COLO668 (cell line): ENCODE results near the gene IL6R.
A peak's percentile ranks its signal among the peaks of the same experiment; 100 is the strongest.

Source experiments
- DNase-seq: peaks from one replicate; lab custom pipeline; 2025; ENCODE audit not compliant: unreplicated experiment; lab: John Stamatoyannopoulos, UW

The IL6R gene

GRCh38 chr1:154423988-154424326, 18.8 kb downstream of the IL6R start:
- DNase-seq: no peak

DNA sequence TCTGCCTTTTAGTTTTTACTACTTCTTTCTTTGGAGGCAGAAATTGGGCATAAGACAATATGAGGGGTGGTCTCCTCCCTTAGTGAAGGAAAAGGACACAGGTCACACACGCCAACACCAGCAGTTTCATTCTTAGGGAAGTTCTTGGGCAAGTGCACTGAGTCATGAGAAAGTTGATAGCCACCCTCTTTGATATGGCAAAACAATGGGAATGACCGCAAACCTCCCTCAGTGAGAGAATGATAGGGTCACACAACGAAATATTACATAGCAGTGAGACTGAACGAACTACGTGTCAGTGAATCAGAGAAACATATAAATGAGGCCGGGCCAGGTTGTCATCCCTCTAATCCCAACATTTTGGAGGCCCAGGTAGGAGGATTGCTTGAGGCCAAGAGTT, 20.0 kb downstream of the IL6R start:
- no peak for DNase-seq

DNA sequence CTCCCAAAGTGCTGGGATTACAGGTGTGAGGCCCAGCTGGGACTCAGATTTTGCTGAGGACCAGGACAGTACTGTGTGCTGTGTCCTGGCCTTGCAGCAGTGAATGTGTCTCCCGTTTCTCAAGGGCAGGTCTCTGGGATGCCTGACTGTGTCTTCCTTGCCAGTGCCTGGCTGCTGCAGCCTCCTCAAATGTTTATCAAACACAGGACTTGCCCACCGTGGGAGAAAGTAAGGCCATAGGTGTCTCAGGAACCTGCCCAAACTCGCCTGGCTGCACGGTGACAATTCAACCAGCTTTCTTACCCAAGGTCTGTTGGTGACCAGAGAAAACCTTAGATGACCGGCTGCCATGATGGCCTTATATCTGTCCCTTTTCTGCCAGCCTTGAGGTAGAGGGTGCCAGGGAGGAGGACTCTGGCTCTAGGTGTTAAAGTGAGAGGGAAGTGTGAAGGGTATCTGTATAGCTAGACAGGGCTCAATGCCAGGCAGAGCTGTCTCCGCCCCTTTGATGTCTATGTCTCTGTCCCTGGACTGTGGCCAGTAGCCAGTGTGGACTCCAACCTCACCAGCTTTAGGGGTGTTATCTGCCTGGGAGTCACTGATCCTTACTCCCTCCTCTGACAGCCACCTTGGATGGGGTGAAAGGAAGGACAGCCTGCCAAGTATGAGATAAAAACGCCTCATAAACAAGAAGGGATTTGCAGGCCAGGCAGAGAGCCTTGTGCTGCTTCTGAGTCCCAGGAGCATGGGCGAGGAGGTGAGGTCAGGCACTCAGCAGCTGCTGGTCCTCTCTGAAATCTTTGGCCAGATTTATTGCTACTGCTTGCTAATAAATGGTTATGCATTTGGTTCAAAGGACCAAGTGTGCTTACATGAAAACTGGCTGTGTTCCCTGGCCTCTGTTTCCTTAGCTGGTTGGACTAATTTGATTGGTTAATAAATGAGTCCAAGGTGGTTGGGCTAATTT, 22.3 kb downstream of the IL6R start:
- DNase-seq: no peak

DNA sequence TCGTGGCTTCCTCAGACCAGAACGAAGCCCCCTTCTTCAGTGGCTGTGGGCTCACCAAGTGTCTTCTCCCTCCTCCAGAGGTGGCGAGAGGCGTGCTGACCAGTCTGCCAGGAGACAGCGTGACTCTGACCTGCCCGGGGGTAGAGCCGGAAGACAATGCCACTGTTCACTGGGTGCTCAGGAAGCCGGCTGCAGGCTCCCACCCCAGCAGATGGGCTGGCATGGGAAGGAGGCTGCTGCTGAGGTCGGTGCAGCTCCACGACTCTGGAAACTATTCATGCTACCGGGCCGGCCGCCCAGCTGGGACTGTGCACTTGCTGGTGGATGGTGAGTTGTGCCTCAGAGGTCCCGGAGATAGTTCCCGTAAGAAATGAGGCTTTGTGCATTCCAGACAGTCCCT, 24.0 kb downstream of the IL6R start:
- no peak for DNase-seq

DNA sequence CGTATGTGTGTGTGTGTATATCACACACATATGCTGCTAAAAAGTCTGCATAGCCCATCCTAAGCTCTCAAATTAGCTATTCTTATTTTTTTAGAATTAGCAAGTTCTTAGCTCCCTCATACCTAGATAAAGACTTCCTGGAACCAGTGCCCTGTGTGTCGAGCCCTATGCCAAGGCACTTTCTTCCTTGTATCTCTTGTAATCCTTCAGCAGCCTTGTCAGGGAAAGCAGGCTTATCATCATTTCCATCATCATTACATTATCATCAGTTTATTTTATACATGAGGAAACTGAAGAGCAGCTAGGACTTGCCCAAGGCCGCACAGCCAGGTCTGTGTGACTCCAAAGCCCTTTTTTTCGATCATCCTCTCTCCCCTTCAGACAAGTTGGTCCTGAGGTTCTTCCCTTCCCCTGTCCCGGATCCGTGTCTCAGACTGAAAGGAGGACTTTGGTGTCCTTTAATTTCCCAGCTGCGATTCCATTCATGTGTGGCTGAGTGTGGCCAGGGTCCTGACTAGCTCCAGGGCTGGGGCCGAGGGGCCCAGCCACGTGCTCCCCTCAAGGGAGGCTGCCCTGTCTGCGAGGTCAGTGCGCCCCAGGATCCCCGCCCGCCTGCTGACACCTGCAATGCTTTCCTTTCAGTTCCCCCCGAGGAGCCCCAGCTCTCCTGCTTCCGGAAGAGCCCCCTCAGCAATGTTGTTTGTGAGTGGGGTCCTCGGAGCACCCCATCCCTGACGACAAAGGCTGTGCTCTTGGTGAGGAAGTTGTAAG, 24.9 kb downstream of the IL6R start:
- DNase-seq: no peak

DNA sequence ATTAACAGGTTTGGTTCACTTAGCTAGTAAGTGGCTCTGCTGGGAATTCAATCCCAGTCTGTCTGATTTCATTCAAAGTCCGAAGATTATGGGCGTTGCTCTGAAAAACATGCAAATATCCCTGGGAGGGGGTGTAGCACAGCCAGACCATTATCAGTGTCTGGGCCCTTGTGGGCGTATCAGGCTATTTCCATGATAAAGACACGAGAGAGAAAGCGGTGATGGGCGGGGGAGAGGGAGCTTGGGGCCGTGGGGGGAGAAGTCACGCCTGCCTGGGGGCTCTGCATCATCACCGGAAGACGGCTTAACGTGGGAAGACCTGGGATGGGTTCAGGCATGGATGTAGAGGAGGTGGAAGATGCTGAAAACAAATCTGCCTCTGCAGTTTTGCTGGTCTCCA, 25.8 kb downstream of the IL6R start:
- no peak for DNase-seq

- DNase-seq: no peak
Measured at GRCh38 chr1:154431586-154432373, 26.6 kb downstream of the IL6R start.

- peak; percentile 15 for DNase-seq
Measured at GRCh38 chr1:154433161-154433764, 28.1 kb downstream of the IL6R start.

DNA sequence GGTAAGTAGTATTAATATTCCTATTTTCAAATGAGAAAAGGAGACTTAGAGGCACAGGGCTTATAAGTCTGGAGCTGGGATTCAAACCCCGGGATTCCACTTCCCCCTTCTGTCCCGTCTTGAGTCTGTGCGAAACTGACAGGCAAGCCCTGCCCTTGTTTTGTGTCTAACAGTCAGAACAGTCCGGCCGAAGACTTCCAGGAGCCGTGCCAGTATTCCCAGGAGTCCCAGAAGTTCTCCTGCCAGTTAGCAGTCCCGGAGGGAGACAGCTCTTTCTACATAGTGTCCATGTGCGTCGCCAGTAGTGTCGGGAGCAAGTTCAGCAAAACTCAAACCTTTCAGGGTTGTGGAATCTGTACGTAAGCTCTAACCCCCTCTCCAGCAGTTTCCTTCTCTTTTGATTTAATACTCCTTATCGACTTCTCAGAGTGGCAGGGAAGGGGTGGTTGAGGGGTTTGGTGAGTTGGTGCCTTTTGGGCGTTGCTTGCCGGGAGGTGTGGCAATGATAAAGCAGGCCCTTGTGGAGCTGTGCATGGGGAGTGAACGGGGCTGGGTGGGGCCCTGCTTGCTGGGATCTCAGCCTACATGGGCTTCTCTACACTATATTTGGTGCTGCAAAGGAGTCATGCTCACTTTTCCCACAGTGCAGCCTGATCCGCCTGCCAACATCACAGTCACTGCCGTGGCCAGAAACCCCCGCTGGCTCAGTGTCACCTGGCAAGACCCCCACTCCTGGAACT, 29.4 kb downstream of the IL6R start:
- no peak for DNase-seq

- no peak for DNase-seq
Measured at GRCh38 chr1:154435599-154436200, 30.6 kb downstream of the IL6R start.

GRCh38 chr1:154436433-154436832, 31.3 kb downstream of the IL6R start:
- no peak for DNase-seq

GRCh38 chr1:154440036-154440804, 35.1 kb downstream of the IL6R start:
- DNase-seq: no peak

DNA sequence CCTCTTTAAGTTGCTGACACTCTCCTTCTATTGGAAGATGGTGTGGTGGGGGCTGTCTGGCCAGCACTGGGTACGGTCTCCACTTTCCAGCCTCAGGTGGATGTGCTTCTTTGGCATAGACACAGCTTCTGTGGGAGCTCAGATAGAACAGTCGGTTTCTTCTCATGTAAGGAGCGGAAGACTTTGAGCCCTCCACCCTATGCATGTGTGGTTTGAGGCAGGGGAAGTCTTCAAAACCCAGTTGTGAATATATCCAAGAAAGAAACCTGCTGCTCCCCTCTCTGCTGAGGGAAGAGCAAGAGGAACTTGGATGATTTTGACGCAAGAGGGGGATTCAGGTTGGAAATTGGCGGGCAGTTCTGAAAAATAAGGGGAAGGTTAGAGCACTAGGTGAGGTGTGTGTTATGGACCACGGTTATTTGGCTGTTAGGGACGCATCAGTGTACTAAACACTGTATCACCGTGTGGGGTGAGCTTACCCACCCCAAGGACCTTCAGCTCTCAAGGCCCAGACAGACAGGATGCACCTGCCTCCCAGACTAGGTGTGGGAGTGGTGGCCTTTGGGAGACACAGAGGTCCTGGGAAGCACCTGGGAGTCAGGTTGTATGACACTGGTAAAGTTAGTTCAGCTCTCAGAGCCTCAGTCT, 36.2 kb downstream of the IL6R start:
- no peak for DNase-seq

GRCh38 chr1:154442006-154442740, 37.0 kb downstream of the IL6R start:
- no peak for DNase-seq

GRCh38 chr1:154443274-154444013, 38.3 kb downstream of the IL6R start:
- DNase-seq: no peak

GRCh38 chr1:154445040-154445472, 39.9 kb downstream of the IL6R start:
- no peak for DNase-seq

- no peak for DNase-seq
Measured at GRCh38 chr1:154446292-154446691, 41.1 kb downstream of the IL6R start.
